NCI-H2171 (cell line): Measurements from ENCODE around the gene SLC6A3.

ENCODE experiments used
- DNase-seq: peaks from one replicate; lab custom pipeline; 2025; lab: John Stamatoyannopoulos, UW

The SLC6A3 gene

GRCh38 chr5:1420211-1421195, 24.7 kb downstream of the SLC6A3 start:
- no peak for DNase-seq

- DNase-seq = no peak
Observed at GRCh38 chr5:1419476-1420210, 25.6 kb downstream of the SLC6A3 start.

GRCh38 chr5:1418921-1419280, 26.3 kb downstream of the SLC6A3 start:
- no peak for DNase-seq

GRCh38 chr5:1418238-1418920, 26.9 kb downstream of the SLC6A3 start:
- no peak for DNase-seq

- no peak for DNase-seq
Observed at GRCh38 chr5:1417586-1418225, 27.5 kb downstream of the SLC6A3 start.

GRCh38 chr5:1416856-1417469, 28.3 kb downstream of the SLC6A3 start:
- no peak for DNase-seq

- no peak for DNase-seq
Observed at GRCh38 chr5:1415626-1416360, 29.4 kb downstream of the SLC6A3 start.

GRCh38 chr5:1415059-1415425, 30.2 kb downstream of the SLC6A3 start:
- no peak for DNase-seq

GRCh38 chr5:1414311-1415058, 30.8 kb downstream of the SLC6A3 start:
- no peak for DNase-seq

GRCh38 chr5:1413611-1414241, 31.5 kb downstream of the SLC6A3 start:
- DNase-seq = no peak

- DNase-seq = no peak
Observed at GRCh38 chr5:1413211-1413610, 32.0 kb downstream of the SLC6A3 start.

- no peak for DNase-seq
Observed at GRCh38 chr5:1412621-1413020, 32.6 kb downstream of the SLC6A3 start.

- peak; percentile 52 for DNase-seq
Observed at GRCh38 chr5:1412163-1412562, 33.1 kb downstream of the SLC6A3 start.

- DNase-seq = no peak
Observed at GRCh38 chr5:1411099-1411498, 34.1 kb downstream of the SLC6A3 start.

GRCh38 chr5:1410156-1411014, 34.9 kb downstream of the SLC6A3 start:
- DNase-seq = no peak

- DNase-seq = no peak
Observed at GRCh38 chr5:1409381-1410110, 35.7 kb downstream of the SLC6A3 start.

- DNase-seq = peak; percentile 46
Observed at GRCh38 chr5:1406681-1407640, 38.3 kb downstream of the SLC6A3 start.
